HG02610 (cell line): Measurements from ENCODE around the gene GSTA2.
"Not testable (repeated sequence)": the region's sequence is repeated elsewhere in the genome, so short reads cannot be mapped to it uniquely, and the experiment has no call there.

ENCODE experiments used
- ATAC-seq: cut with Tn5 transposase; IDR thresholded peaks from one replicate; pipeline ENCODE4 v1.9.1; 2021; ENCODE audit warnings: mild to moderate bottlenecking, moderate library complexity; ENCODE audit not compliant: unreplicated experiment

The GSTA2 gene

DNA sequence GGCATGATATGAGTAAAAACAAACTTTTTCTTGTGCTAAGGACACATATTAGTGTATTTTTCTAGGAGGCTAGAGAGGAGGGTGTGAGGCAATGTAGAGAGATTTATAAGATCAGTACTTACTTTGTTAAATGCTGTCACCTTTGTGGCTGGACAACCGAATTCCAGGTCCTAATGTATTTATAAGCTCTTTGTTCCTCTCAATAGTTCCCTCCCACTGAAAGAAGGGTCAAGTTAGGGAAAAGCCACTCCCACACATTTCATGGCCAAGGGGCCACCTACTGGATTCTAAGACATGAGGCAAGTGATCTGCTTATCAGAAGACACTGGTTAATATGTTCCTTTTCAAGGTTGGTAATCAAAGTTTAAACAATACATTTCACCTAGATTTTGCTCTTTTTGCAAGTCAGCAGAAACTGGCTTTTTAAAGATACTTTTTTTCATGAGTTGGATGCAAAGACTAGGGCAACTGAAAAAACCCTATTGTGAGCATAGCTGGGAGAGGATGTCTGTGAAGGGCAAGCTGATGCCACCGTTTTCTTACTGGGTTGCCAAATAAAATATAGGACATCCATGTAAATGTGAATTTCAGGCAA, at the start of gene GSTA2:
TSS of gene GSTA2 (minus strand) at position 154 of the 595 bp plus-strand sequence. CDS start 5,528 bp downstream, outside the sequence.
- not testable (repeated sequence) for ATAC-seq

DNA sequence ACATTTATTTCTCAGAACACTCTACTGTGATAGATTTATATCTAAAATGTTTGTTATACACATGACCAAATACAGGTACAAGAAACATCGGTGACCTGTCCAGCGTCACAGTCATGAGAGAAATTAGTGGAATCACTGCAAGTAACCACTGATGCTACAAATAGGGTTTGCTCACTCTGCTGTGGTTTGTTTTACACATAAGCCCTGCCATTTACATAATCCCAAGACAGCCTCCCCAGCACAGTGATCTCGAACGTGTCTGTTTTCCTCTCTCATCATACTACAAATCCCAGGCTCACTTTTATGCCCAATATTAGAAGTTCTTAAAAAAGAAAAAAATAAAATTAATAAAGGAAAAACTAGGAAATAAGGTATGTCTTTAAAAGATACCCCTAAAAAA, 46.5 kb upstream of the GSTA2 start:
- not testable (repeated sequence) for ATAC-seq

DNA sequence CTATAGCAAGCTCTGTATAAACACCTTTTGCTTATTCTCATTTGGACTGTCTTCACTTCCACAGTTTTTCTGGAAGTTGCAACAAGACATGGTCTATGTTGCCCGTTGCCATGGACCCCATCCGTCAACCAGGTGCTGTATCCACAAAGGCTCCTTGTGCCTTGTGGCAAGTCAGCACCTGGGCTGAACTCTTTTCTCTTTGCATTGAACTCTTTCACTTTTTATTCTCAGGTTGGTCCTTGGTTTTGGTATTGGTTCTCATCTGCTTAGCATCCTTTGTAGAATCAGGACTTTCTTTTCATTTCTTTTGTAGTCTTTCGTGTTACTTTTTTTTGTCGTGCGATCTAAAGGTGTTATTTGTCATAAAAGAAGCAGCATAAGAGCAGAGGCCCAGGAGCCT, 45.4 kb upstream of the GSTA2 start:
- ATAC-seq = no peak

DNA sequence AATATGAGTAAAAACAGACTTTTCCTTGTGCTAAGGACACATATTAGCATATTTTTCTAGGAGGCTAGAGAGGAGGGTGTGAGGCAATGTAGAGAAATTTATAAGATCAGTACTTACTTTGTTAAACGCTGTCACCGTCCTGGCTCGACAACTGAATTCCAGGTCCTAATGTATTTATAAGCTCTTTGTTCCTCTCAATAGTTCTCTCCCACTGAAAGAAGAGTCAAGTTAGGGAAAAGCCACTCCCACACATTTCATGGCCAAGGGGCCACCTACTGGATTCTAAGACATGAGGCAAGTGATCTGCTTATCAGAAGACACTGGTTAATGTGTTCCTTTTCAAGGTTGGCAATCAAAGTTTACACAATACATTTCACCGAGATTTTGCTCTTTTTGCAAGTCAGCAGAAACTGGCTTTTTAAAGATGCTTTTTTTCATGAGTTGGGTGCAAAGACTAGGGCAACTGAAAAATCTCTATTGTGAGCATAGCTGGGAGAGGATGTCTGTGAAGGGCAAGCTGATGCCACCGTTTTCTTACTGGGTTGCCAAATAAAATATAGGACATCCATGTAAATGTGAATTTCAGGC, 40.5 kb upstream of the GSTA2 start, which contains the start of gene GSTA1:
TSS of gene GSTA1 (minus strand) at position 149 of the 588 bp plus-strand sequence. CDS start 4,549 bp downstream, outside the sequence.
- not testable (repeated sequence) for ATAC-seq

DNA sequence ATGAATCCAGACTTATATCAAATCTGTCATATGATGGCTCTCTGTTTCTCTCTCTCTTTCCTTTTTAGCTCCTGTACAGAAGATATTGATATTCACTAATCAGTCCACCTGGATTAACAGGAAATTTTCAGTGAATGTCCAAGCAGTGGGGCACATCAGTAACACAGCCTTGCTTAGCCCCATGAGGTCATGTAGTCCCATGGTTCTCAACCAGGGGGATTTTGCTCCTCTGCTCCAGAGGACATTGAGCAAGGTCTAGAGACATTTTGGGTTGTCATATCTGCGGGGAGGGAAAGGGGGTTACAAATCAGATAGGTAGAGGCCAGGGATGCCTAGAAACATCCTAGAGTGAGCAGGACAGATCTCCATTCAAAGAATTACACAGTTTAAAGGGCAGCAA, 39.5 kb upstream of the GSTA2 start:
- no peak for ATAC-seq

DNA sequence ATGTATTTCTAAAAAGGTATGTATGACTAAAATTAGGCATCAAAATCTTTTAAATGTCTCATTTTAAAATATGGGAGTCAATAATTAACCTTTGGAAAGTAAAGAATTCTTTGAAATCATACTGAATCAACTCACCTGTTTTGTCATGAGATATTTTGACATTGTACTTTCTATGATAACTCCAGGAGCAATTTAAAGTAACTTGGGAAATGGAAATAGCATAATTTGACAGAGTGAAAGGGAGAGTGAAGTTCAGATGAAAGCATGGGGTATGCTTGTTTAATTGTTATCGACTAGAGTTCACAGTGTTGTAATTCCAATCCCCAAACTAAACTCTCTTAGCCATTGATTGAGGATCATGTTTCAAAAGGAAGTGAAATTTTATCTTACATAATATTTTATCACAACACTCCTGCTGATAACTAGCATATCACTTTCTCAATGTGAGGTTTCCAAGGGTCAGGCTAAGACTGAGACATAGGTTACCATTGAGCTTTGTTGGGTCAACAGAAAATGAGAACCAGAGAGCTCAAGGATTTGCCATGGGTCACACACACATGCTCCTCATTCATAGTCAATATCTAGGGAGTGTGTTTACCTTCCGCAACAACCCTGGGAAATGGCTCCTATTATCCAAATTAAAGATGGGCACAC, 38.0 kb upstream of the GSTA2 start:
- ATAC-seq = no peak

DNA sequence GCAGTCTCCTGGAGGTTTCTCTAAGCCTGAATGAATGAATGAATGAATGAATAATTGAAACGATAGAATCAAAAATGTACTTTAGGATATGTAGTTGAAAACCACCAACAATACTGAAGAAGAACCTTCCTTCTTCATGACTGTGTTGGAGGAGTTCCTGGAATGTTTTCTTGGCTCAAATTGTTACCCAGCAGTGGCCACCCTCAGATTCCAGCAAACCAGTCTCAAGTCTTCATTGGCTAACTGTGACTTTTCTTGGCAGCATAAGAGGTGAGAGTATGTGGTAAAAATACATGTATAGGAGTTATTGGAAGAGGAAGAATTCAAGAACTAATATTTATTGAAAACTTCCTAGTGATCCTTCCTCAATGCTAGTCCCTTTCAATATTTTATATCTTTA, 36.0 kb upstream of the GSTA2 start:
- not testable (repeated sequence) for ATAC-seq

DNA sequence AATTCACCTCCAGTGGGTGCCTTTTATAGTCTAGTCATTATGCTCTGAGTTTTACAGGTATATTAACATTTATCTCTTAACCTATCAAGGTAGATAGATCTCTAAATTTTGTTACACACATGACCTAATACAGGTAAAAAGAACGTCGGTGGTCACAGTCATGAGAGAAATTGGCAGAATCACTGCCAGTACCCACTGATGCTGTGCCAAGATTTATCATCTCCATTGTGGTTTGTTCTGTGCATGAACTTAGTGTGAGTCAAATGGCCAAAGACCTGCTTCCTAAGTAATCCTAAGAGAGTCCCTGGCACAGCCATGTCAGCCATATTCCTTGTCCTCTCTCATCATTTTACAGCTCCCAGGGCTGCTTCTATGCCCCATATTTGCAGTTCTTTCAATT, 31.1 kb upstream of the GSTA2 start:
- not testable (repeated sequence) for ATAC-seq

DNA sequence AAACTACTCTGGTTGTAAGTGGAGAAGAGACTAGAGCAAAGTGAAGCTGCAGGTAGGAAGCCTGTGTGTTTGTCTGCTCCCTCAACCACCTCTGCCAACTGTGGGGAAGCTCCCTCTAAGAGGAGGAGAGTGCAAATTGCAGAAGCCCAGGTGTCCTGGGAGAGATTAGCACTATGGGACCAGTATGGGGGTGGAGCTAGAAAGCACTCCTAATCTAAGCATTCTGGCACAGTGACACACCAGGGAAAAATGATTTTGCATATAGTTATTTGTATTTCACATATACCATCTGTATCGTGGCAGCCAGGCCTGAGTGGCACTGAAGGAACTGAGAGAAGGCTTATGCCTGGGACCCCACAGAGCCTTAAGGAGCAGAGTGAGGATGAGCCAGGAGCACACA, 27.6 kb upstream of the GSTA2 start:
- no peak for ATAC-seq

DNA sequence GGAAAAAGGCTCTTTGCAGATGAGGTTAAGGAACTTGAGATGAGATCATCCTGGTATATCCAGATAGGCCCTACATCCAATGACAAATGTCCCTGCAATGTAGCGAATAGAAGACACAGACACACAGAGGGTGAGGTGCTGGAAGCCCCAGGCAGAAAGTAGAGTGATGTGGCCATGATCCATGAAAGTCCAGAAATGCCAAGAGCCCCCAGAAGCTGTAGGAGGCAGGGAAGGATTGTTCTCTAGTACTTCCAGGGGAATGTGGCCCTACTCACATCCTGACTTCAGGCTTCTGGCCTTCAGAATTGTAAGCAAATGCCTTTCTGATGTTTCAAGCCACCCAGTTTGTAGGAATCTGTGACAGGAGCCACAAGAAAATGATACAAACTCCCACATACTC, 26.4 kb upstream of the GSTA2 start:
- not testable (repeated sequence) for ATAC-seq

DNA sequence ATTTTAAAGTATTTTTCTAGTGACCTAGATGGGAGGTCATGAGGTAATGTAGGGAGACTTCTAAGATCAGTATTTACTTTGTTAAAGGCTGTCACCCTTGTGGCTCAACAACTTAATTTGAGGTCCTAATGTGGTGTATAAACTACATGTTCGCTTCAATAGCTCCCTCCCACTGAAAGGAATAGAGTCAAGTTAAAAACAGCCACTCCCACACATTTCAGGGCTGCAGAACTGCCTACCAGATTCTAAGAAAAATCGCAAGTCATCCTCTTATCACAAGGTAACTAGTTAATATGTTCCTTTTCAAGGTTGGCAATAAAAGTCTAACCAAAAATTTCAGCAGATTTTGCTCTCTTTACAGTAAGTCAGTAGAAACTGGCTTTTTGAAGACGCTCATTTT, 25.2 kb upstream of the GSTA2 start:
- ATAC-seq = no peak

DNA sequence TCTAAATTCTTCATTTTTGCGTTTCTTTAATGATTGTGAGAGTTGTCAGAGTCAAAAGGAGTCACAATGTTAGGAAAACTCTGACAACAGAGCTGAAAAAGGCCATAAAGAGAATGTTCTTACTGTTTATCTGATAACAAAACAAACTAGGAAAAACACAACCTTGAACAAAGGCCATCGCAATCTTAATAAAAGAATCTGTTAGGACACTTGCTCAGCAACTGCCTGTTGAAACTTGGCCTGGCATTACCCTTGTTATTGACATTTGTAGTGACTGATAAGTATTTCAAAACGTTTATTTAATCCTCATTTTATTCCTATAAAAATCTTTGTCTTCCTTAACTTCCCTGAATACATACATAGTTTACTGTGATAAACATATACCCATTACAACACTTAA, 24.6 kb upstream of the GSTA2 start:
- ATAC-seq = no peak

DNA sequence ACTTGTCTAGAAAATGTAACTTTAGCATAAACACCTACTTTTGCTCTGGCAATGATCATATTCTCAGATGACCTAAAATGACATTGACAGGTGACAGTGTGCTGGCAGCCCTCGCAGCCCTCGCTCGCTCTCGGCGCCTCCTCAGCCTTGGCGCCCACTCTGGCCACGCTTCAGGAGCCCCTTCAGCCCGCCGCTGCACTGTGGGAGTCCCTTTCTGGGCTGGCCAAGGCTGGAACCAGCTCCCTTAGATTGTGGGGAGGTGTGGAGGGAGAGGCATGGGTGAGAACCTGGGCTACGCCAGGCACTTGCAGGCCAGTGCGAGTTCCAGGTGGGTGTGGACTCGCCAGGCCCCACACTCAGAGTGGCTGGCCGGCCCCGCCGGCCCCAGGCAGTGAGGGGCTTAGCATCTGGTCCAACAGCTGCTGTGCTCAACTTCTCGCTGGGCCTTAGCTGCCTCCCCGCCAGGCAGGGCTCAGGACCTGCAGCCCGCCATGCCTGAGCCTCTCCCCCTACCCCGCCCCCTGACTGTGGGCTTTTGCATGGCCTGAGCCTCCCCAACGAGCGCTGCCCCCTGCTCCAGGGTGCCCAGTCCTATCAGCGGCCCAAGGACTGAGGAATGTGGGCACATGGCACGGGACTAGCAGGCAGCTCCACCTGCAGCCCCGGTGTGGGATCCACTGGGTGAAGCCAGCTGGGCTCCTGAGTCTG, 23.1 kb upstream of the GSTA2 start:
- ATAC-seq = no peak

DNA sequence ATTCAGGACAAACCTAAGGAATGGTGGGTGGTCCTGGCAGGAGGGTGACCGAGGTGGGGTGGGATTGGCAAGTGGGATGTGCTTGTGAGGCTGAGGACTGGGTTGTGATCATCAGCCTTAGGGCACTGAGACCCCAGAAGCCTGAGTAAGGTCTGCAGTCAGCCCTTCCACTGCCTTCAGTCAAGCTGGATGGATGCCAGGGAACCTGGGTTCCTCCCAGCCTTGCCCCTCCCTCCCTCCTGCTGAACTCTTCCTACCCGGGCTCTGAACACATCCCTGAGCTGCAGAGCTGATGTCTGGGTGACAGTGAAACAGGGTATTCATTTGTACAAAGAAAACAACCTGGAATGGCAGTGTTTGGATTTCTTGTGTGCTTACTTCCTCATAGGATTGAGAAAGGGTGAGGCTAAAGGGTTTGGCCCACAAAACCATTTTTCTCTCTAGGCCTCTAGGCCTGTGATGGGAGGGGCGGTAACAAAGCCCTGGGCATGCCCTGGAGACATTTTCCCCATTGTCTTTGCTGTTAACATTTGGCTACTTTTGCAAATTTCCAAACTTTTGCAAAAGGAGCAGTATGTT, 19.5 kb upstream of the GSTA2 start:
- ATAC-seq = not testable (repeated sequence)

DNA sequence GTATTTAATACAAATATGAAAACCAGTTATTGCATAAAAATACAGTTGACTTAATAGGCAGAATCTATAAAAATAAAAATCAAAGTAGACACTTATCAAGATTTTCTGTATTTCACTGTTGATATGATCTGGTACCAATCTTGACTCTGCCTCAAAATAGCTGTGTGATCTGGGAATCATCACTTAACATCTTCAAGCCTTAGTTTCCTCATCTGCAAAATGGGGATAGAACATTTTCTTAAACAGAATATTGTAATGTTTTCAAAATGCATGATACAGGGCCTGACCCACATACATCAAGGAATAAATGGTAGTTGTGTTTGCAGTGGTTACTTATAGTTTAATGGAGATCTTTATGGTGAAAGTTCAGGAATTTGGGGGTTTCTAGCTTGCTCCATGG, 18.9 kb upstream of the GSTA2 start:
- ATAC-seq = not testable (repeated sequence)

DNA sequence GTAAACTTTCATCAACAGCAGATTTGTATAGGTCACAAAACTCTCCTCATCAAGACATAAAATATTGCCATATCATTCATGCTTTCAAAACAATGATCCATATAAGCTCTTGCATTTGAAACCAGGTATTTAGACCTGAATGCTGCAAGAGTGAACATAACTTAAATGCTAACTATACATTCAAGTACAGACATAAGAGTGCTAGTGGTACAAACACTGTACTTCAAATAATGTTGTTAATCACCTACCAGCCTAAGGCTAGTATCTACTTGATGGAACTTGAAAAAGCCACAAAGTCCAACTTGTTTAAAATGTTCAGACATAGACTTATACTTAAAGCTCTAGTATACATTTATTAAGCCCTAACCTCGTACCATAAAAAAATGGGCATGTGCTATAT, 16.0 kb upstream of the GSTA2 start:
- ATAC-seq = no peak

DNA sequence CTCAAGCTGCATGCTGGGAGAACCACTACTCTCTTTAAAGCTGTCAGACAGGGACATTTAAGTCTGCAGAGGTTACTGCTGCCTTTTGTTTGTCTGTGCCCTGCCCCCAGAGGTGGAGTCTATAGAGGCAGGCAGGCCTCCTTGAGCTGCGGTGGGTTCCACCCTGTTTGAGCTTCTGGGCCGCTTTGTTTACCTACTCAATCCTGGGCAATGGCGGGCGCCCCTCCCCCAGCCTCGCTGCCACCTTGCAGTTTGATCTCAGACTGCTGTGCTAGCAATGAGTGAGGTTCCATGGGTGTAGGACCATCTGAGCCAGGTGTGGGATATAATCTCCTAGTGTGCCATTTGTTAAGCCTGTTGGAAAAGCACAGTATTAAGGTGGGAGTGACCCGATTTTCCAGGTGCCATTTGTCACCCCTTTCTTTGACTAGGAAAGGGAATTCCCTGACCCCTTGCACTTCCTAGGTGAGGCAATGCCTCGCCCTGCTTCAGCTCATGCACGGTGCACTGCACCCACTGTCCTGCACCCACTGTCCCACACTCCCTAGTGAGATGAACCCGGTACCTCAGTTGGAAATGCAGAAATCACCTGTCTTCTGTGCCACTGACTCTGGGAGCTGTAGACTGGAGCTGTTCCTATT, 13.6 kb upstream of the GSTA2 start:
- not testable (repeated sequence) for ATAC-seq

DNA sequence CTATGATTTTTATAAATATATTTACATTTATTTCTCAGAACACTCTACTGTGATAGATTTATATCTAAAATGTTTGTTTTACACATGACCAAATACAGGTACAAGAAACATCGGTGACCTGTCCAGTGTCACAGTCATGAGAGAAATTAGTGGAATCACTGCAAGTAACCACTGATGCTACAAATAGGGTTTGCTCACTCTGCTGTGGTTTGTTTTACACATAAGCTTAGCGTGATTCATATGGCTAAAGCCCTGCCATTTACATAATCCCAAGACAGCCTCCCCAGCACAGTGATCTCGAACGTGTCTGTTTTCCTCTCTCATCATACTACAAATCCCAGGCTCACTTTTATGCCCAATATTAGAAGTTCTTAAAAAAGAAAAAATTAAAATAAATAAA, 6.1 kb upstream of the GSTA2 start:
- ATAC-seq = not testable (repeated sequence)

DNA sequence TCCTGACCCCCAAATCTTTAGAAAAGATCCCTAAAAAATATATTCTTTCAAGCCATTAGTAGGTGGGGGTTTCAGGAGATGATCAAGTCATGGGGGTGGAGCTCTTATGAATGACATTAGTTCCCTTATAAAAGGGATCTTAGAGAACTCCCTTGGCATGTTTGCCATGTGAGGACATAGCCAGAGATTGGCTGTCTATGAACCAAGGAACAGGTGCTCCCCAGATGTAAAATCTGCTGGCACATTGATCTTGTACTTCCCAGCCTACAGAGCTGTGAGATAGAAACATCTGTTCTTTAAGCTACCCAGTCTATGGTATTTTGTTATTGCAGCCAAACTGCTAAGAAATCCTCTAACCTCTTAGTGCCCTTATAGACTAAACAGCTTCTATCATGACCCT, 4.4 kb upstream of the GSTA2 start:
- ATAC-seq = not testable (repeated sequence)

DNA sequence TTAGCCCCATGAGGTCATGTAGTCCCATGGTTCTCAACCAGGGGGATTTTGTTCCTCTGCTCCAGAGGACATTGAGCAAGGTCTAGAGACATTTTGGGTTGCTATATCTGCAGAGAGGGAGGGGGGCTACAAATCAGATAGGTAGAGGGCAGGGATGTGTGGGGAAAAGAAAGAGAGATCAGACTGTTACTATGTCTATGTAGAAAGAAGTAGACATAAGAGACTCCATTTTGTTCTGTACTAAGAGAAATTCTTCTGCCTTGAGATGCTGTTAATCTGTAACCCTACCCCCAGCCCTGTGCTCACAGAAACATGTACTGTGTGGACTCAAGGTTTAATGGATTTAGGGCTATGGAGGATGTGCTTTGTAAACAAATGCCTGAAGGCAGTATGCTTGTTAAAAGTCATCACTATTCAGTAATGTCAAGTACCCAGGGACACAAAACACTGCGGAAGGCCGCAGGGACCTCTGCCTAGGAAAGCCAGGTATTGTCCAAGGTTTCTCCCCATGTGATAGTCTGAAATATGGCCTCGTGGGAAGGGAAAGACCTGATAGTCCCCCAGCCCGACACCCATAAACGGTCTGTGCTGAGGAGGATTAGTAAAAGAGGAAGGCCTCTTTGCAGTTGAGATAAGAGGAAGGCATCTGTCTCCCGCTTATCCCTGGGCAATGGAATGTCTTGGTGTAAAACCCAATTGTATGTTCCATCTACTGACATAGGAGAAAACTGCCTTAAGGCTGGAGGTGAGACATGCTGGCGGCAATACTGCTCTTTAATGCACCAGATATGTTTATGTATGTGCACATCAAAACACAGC, 1.4 kb downstream of the GSTA2 start:
- ATAC-seq = not testable (repeated sequence)
